H1 (cell line): ENCODE results near the gene MFSD2B.

Source experiments
- BCL11A ChIP-seq, 2 experiments: IDR thresholded peaks; one replicate each; pipeline ENCODE4 v1.6.1; 2011; ENCODE audit warnings: low read depth in 2 of 2, low read length in 2 of 2, mild to moderate bottlenecking in 2 of 2
- CBX5 ChIP-seq: fragments of 300-800, 300-1000 bp; sonication (generic); IDR thresholded peaks from 2 replicates; pipeline ENCODE4 v1.7.1; 2016; ENCODE audit warnings: antibody characterized with exemption, low read length, low read depth
- EGR1 ChIP-seq: IDR thresholded peaks from 2 replicates; pipeline ENCODE4 v1.6.1; 2011; ENCODE audit warnings: low read depth, low read length, borderline replicate concordance
- EZH2 ChIP-seq: fragments of 200-600 bp; sonication (generic); IDR thresholded peaks from 2 replicates; pipeline ENCODE4 v1.7.1; 2012; ENCODE audit warnings: low read depth, mild to moderate bottlenecking, moderate library complexity, low read length, inconsistent platforms; ENCODE audit not compliant: severe bottlenecking
- JUN ChIP-seq: IDR thresholded peaks from 2 replicates; pipeline ENCODE4 v1.6.1; 2011; ENCODE audit warnings: low read depth, mild to moderate bottlenecking, improper control_type of control experiment, low read length
- KDM4A ChIP-seq: IDR thresholded peaks from one replicate; pipeline ENCODE4 v1.7.1; 2012; ENCODE audit warnings: low read depth, mild to moderate bottlenecking, moderate library complexity, low read length, inconsistent platforms; ENCODE audit not compliant: severe bottlenecking
- NRF1 ChIP-seq: IDR thresholded peaks from 2 replicates; pipeline ENCODE4 v1.6.1; 2011; ENCODE audit warnings: mild to moderate bottlenecking, low read depth, low read length, improper control_type of control experiment
- POLR2A ChIP-seq, 2 experiments: IDR thresholded peaks; 1 replicate in 1 of 2; 2 replicates in 1 of 2; pipeline ENCODE4 v1.6.1; 2011; ENCODE audit warnings: low read depth in 2 of 2, low read length in 2 of 2, mild to moderate bottlenecking in 2 of 2; ENCODE audit errors: control extremely low read depth in 1 of 2
- RXRA ChIP-seq: IDR thresholded peaks from 2 replicates; pipeline ENCODE4 v1.6.1; 2011; ENCODE audit warnings: low read depth, mild to moderate bottlenecking, low read length, moderate library complexity; ENCODE audit not compliant: insufficient read depth
- YY1 ChIP-seq: IDR thresholded peaks from 2 replicates; pipeline ENCODE4 v1.6.1; 2011; ENCODE audit warnings: low read depth, mild to moderate bottlenecking, low read length
- TF ChIP-seq, protein P1 (sequence below), 3 experiments: IDR thresholded peaks; 1 replicate in 2 of 3; 2 replicates in 1 of 3; pipeline versions ENCODE4 v1.5.1 to v1.6.1; 2011; ENCODE audit warnings: low read length in 3 of 3, mild to moderate bottlenecking in 3 of 3, inconsistent platforms in 2 of 3, low read depth in 1 of 3, moderate library complexity in 1 of 3; ENCODE audit not compliant: insufficient read depth in 1 of 3; ENCODE audit errors: control extremely low read depth in 1 of 3
- TF ChIP-seq, protein P2 (sequence below): IDR thresholded peaks from 2 replicates; pipeline ENCODE4 v1.6.1; 2012; ENCODE audit warnings: inconsistent platforms

DNA sequence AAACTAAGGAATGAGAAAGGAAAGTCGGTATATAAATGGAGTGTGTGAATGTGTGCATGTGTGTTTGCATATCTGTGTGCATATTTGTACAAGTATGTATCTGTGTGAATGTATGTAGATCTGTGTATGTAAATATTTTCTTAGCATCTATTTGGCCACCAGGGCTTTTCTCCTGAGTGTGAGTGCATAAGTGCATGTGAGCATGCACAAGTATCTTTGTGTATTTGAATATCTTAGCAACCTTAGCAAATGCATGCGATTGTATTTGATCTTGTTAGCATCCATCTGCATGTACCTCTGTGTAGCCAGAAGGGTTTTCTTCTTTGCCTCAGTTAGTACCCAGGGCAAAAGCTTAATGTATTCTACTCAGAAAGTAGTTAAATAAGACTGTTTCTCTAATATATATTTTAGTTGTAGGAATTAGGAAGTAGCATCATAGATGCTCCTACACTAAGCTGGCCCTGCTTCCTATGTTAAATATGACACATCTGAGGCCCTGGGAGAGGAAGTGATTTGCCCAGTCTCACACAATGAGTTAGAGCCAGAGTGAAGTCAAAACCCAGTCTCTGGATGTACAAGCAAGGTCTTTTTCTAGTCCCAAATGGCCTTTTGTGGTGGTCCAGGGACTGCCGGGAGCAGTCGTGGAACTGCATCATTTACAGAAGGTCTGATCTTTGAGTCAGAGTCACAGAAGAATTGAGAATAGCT lies 48.8 kb downstream of the MFSD2B start:
- TF ChIP-seq, protein P1, sequence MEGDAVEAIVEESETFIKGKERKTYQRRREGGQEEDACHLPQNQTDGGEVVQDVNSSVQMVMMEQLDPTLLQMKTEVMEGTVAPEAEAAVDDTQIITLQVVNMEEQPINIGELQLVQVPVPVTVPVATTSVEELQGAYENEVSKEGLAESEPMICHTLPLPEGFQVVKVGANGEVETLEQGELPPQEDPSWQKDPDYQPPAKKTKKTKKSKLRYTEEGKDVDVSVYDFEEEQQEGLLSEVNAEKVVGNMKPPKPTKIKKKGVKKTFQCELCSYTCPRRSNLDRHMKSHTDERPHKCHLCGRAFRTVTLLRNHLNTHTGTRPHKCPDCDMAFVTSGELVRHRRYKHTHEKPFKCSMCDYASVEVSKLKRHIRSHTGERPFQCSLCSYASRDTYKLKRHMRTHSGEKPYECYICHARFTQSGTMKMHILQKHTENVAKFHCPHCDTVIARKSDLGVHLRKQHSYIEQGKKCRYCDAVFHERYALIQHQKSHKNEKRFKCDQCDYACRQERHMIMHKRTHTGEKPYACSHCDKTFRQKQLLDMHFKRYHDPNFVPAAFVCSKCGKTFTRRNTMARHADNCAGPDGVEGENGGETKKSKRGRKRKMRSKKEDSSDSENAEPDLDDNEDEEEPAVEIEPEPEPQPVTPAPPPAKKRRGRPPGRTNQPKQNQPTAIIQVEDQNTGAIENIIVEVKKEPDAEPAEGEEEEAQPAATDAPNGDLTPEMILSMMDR (IDR thresholded peaks at IDR 0.05; ENCODE audit: control extremely low read depth in 1 of 3, insufficient read depth in 1 of 3, low read depth in 1 of 3, low read length in 3 of 3): no peak
- TF ChIP-seq BCL11A (IDR thresholded peaks at IDR 0.05; ENCODE audit: low read depth in 2 of 2, low read length in 2 of 2) (no peak), EZH2 (no peak), EGR1 (no peak), CBX5 (no peak), JUN (no peak), POLR2A (IDR thresholded peaks at IDR 0.05; ENCODE audit: control extremely low read depth in 1 of 2, low read depth in 2 of 2, low read length in 2 of 2) (no peak), KDM4A (no peak), RXRA (no peak), NRF1 (no peak), YY1 (no peak)
- TF ChIP-seq, protein P2, sequence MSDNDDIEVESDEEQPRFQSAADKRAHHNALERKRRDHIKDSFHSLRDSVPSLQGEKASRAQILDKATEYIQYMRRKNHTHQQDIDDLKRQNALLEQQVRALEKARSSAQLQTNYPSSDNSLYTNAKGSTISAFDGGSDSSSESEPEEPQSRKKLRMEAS: no peak
